HL-60 (cell line): ENCODE results near the gene RNU6-7.

Experiments
- DNase-seq, 2 experiments: peaks; one replicate each; pipeline ENCODE4 v3.0.0-alpha.2; 2010 to 2020; ENCODE audit warnings: low read depth in 1 of 2, low spot score in 1 of 2
- H3K27ac ChIP-seq: fragments of 250-450 bp; sonication (Bioruptor Pico); replicated peaks from 2 replicates; pipeline ENCODE4 v1.5.1; 2020; ENCODE audit warnings: mild to moderate bottlenecking, moderate library complexity
- H3K27me3 ChIP-seq: fragments of 250-450 bp; sonication (Bioruptor Pico); 2 replicates; pipeline ENCODE4 v1.5.1; 2021; ENCODE audit warnings: mild to moderate bottlenecking, moderate library complexity; ENCODE audit not compliant: insufficient read depth, poor library complexity, severe bottlenecking
- H3K4me3 ChIP-seq: replicated peaks from 2 replicates; pipeline ENCODE4 v1.5.1; 2011; ENCODE audit warnings: mild to moderate bottlenecking, control low read depth, low read length; ENCODE audit not compliant: insufficient read depth
- CTCF ChIP-seq: IDR thresholded peaks from one replicate; pipeline ENCODE4 v1.5.1; 2011; ENCODE audit warnings: low read length, control low read depth, inconsistent platforms; ENCODE audit not compliant: insufficient read depth
- GABPA ChIP-seq: IDR thresholded peaks from 2 replicates; pipeline ENCODE4 v1.6.1; 2012; ENCODE audit warnings: low read depth
- POLR2AphosphoS5 ChIP-seq: IDR thresholded peaks from 2 replicates; pipeline ENCODE4 v1.6.1; 2012; ENCODE audit warnings: low read depth
- REST ChIP-seq: IDR thresholded peaks from 2 replicates; pipeline ENCODE4 v1.6.1; 2012; ENCODE audit warnings: low read depth; ENCODE audit not compliant: insufficient replicate concordance
- SPI1 ChIP-seq: IDR thresholded peaks from 2 replicates; pipeline ENCODE4 v1.6.1; 2012; ENCODE audit warnings: low read depth, mild to moderate bottlenecking, borderline replicate concordance

RNU6-7 gene

GRCh38 chr14:32225378-32225920, 23.6 kb downstream of the RNU6-7 start:
- DNase-seq, result no peak
- Histone ChIP-seq H3K27ac (no peak overlapping the region), H3K27me3 (no peaks in the 10 kb centered on the region), H3K4me3 (no peak overlapping the region)
- TF ChIP-seq CTCF (no peak), REST (no peak), POLR2AphosphoS5 (no peak), GABPA (no peak), SPI1 (no peak)

- H3K27ac ChIP-seq, result no peak overlapping the region
- DNase-seq, result no peak
- no peak overlapping the region for H3K4me3 ChIP-seq
- TF ChIP-seq REST (no peak), CTCF (no peak), POLR2AphosphoS5 (no peak), SPI1 (no peak), GABPA (no peak)
- no peaks in the 10 kb centered on the region for H3K27me3 ChIP-seq
These were observed 24.2 kb downstream of the RNU6-7 start for GRCh38 chr14:32226056-32226455.

- TF ChIP-seq GABPA, result no peak
- no peak for DNase-seq
- H3K27ac ChIP-seq, result no peak overlapping the region
These were observed 28.3 kb downstream of the RNU6-7 start for GRCh38 chr14:32230181-32230580.

GRCh38 chr14:32230695-32231280, 28.9 kb downstream of the RNU6-7 start:
- Histone ChIP-seq H3K4me3 (no peak overlapping the region), H3K27me3 (no peaks in the 10 kb centered on the region), H3K27ac (no peak overlapping the region)
- TF ChIP-seq GABPA, result no peak
- no peak for TF ChIP-seq POLR2AphosphoS5
- no peak for TF ChIP-seq REST
- no peak for TF ChIP-seq CTCF
- TF ChIP-seq SPI1, result no peak
- DNase-seq, result no peak

More at GRCh38 chr14:32230181-32230580, 28.3 kb downstream of the RNU6-7 start:
- Histone ChIP-seq H3K4me3 (no peak overlapping the region), H3K27me3 (no peaks in the 10 kb centered on the region)
